G401 (cell line): Measurements from ENCODE around the gene LNX1. TPM values are rescaled to one million over a fixed set of nuclear protein-coding genes. Genes with fewer than 3 reads are reported as not detected.

Experiments
- DNase-seq: peaks from one replicate; pipeline ENCODE4 v3.0.0-alpha.2; 2015; ENCODE audit warnings: low spot score
- in situ Hi-C: cut with HindIII; loops from 2 replicates; pipeline ENCODE4 v1.10.0; 2016; ENCODE audit warnings: low sequenced_read_pairs, mixed read lengths
- total RNA-seq: library from RNA; depleted of rRNA; stranded (reverse); fragments of >200 nt; shearing (Covaris generic); gene quantifications from 2 replicates; pipeline ENCODE4 v1.2.3, GENCODE V29; 2014

The LNX1 gene
- total RNA-seq, 1 experiment from 2014 or later: not detected

GRCh38 chr4:53545942-53546581 lies 45.2 kb downstream of the LNX1 start:
- no peak for DNase-seq
- in situ Hi-C loops: no loop called here

GRCh38 chr4:53545273-53545672 lies 46.0 kb downstream of the LNX1 start:
- in situ Hi-C loops: no loop called here
- DNase-seq: no peak

- in situ Hi-C loops: no loop called here
- DNase-seq: no peak
These were observed 47.7 kb downstream of the LNX1 start for GRCh38 chr4:53543561-53543960.

GRCh38 chr4:53541577-53542206 lies 49.6 kb downstream of the LNX1 start:
- in situ Hi-C loops: no loop called here

GRCh38 chr4:53538756-53539155 lies 52.5 kb downstream of the LNX1 start:
- no peak for DNase-seq
- in situ Hi-C loops: no loop called here

More at GRCh38 chr4:53541577-53542206, 49.6 kb downstream of the LNX1 start:
- DNase-seq: no peak

- no peak for DNase-seq
- in situ Hi-C loops: no loop called here
These were observed 53.7 kb downstream of the LNX1 start for GRCh38 chr4:53537606-53538005.

GRCh38 chr4:53536328-53536727 lies 55.0 kb downstream of the LNX1 start:
- in situ Hi-C loops: no loop called here
- no peak for DNase-seq

GRCh38 chr4:53535567-53535966 lies 55.7 kb downstream of the LNX1 start:
- no peak for DNase-seq
- in situ Hi-C loops: no loop called here

GRCh38 chr4:53534684-53535083 lies 56.6 kb downstream of the LNX1 start:
- in situ Hi-C loops: no loop called here
- no peak for DNase-seq

- no peak for DNase-seq
These were observed 58.8 kb downstream of the LNX1 start for GRCh38 chr4:53532521-53532920.

GRCh38 chr4:53531585-53532224 lies 59.6 kb downstream of the LNX1 start:
- DNase-seq: no peak
- in situ Hi-C loops: no loop called here

More at GRCh38 chr4:53532521-53532920, 58.8 kb downstream of the LNX1 start:
- in situ Hi-C loops: no loop called here

- in situ Hi-C loops: no loop called here
- DNase-seq: no peak
These were observed 62.3 kb downstream of the LNX1 start for GRCh38 chr4:53529025-53529424.

GRCh38 chr4:53527930-53528329 lies 63.4 kb downstream of the LNX1 start:
- in situ Hi-C loops: no loop called here
- no peak for DNase-seq

- no peak for DNase-seq
- in situ Hi-C loops: no loop called here
These were observed 64.0 kb downstream of the LNX1 start for GRCh38 chr4:53527326-53527725.

GRCh38 chr4:53522334-53522733 lies 69.0 kb downstream of the LNX1 start:
- DNase-seq: no peak
- in situ Hi-C loops: no loop called here

GRCh38 chr4:53520116-53520515 lies 71.2 kb downstream of the LNX1 start:
- in situ Hi-C loops: no loop called here
- DNase-seq: no peak

GRCh38 chr4:53518807-53519206 lies 72.5 kb downstream of the LNX1 start:
- no peak for DNase-seq
- in situ Hi-C loops: no loop called here

GRCh38 chr4:53515076-53515475 lies 76.2 kb downstream of the LNX1 start:
- no peak for DNase-seq
- in situ Hi-C loops: no loop called here

GRCh38 chr4:53514509-53514908 lies 76.8 kb downstream of the LNX1 start:
- no peak for DNase-seq
- in situ Hi-C loops: no loop called here

- in situ Hi-C loops: no loop called here
- no peak for DNase-seq
These were observed 78.7 kb downstream of the LNX1 start for GRCh38 chr4:53512608-53513007.

- no peak for DNase-seq
These were observed 80.3 kb downstream of the LNX1 start for GRCh38 chr4:53511014-53511413.

More at GRCh38 chr4:53511014-53511413, 80.3 kb downstream of the LNX1 start:
- in situ Hi-C loops: no loop called here
